22Rv1 (cell line): ENCODE results near the gene ACKR3.

Experiments
- H3K27ac ChIP-seq: fragments of 450-650 bp; 2 replicates; pipeline ENCODE4 v1.5.1; 2017
- ZFX ChIP-seq: fragments of 450-650 bp; IDR thresholded peaks from 2 replicates; pipeline ENCODE4 v1.6.1; 2017; ENCODE audit warnings: antibody characterized with exemption, borderline replicate concordance
- TF ChIP-seq, protein P1 (sequence below): fragments of 450-650 bp; IDR thresholded peaks from 2 replicates; pipeline ENCODE4 v1.5.1; 2017; ENCODE audit warnings: mild to moderate bottlenecking

The ACKR3 gene

DNA sequence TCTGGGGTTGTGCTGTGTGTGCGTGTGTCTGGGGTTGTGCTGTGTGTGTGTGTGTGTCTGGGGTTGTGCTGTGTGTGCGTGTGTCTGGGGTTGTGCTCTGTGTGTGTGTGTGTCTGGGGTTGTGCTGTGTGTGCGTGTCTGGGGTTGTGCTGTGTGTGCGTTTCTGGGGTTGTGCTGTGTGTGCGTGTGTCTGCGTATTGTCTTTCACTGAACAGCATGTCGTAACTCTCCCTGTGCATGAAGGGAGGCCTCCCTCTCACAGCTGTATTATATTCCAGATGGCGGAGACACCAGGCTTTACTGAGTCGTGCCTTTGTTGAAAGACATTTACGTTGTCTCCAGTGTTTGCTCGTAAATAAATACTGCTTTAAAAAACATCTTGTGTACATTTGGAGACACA, 5.9 kb downstream of the ACKR3 start:
- no peak overlapping the region for H3K27ac ChIP-seq
- TF ChIP-seq ZFX = no peak
- TF ChIP-seq, protein P1, sequence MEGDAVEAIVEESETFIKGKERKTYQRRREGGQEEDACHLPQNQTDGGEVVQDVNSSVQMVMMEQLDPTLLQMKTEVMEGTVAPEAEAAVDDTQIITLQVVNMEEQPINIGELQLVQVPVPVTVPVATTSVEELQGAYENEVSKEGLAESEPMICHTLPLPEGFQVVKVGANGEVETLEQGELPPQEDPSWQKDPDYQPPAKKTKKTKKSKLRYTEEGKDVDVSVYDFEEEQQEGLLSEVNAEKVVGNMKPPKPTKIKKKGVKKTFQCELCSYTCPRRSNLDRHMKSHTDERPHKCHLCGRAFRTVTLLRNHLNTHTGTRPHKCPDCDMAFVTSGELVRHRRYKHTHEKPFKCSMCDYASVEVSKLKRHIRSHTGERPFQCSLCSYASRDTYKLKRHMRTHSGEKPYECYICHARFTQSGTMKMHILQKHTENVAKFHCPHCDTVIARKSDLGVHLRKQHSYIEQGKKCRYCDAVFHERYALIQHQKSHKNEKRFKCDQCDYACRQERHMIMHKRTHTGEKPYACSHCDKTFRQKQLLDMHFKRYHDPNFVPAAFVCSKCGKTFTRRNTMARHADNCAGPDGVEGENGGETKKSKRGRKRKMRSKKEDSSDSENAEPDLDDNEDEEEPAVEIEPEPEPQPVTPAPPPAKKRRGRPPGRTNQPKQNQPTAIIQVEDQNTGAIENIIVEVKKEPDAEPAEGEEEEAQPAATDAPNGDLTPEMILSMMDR = no peak

- H3K27ac ChIP-seq = no peak overlapping the region
- TF ChIP-seq, protein P1 = no peak
- no peak for TF ChIP-seq ZFX
These were observed 6.5 kb downstream of the ACKR3 start for GRCh38 chr2:236576087-236576486.

DNA sequence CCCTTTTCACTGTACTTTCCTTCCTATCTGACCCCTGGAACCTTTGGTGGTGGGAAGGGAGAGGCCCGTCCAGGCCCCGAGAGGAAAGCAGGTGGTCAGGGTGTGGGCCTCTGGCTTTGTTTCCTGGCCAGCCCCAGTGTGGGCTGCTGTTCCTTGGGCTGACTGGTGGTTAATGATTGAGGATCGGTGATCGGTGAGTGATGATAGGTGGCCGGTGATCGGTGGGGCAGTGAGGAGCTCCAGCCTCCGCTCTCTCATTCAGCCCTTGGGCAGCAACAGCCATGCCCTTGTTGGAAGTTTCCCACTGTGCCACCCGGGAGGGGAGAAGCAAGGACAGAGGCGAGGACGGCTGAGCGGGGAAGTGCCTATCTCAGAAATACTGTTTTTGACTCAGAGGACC, 7.3 kb downstream of the ACKR3 start:
- TF ChIP-seq, protein P1 = no peak
- TF ChIP-seq ZFX = no peak
- no peak overlapping the region for H3K27ac ChIP-seq

DNA sequence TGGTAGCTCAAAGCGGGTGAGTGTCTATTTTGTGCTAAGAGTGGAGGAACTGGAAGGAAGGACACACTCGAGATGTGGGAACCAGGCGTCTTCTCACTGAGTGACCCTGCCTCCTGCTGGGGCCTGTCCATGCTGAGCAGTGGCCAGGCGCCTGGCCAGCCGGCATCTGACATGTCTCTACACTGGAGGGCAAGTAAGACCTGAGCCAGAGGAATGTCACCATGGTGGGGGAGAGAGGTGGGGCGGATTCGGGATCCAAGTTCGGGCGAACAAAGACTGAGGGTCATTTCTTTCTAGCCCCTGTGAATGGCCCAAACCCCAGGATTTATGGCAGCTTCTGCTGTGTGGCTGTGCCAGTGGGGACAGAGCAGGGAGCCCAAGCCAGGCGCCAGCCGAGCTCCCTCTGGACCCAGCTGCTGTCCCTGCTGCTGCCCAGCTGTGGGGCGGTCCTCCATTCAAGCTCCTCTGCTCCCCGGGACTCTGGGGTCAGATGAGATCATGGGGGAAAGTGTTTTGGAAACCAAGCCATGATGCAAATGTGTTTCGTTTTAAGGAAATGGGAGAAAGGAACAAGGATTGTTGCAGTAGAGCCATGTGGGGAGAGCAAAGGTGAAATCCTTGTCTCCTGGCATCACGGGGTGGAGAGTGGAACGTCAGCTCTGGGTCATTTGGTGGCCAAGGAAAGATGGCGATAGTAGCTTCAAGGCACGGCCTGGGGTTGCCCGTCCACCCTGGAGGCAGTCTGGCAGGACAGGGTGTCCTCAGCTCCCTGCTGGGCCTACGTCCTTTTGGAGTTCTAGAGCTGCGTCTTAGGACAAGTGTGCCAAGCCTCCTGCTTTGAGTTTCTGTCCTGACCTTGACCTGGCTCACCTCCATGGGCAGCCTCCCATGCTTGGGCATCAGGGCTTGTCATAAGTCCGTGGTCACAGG, 8.1 kb downstream of the ACKR3 start:
- H3K27ac ChIP-seq = no peak overlapping the region

DNA sequence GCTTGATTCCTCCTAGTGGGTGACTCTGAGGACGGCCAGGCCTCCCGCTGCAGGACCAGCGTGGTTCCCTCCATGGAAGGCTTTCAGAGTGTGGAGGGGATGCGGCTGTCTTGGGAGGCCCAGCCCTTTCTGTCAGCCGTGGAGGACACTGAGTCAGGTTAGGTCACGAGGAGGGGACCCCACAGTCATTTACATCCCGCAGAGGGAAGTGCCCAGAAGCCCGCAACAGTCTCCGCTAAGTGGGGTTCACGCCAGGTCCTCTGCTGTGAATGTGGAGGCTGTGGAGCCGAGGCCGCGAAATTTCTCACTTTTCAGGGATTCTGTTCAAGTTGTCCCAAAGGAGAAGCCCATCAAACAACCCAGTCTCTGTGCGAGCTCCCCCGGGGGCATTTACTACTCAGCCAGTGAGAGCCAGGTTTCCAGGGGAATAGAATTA, 8.8 kb downstream of the ACKR3 start:
- H3K27ac ChIP-seq = no peak overlapping the region

More for the DNA sequence above, 8.1 kb downstream of the ACKR3 start:
- TF ChIP-seq ZFX = no peak
- TF ChIP-seq, protein P1 = no peak

DNA sequence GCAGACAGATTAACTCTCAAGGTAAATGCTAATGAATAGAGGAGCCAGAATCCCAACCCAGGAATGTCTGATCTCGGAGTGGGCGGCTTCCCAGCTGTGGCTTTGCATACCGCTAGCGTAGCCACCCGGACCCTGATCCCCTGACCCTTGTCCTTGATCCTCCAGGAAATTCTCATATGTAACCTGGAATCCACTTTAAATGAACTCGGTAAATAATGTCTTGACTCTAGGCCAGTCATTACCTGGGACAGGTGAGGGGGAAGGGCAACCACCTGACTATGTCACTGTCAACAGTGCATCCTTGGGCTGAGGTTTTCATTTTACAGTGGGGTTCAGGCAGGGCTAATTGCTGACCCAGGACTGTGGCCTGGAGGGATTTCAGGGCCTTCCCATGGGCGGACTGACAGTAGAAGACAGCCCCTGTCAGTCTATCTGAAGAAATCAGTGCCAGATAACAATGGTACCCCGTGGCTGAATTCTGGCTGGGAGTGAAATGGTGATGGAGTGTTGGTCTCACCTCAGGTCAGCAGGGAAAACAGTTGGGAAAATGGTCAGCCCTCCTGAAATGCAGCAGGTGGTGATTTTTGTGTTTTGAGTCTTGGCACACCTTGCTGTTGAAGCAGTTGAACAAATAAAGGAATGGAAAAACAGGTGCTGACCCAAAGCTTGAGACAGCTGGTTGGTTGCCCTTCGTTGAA, 9.6 kb downstream of the ACKR3 start:
- TF ChIP-seq ZFX = no peak
- no peak overlapping the region for H3K27ac ChIP-seq

More for the DNA sequence above, 8.8 kb downstream of the ACKR3 start:
- TF ChIP-seq, protein P1 = no peak
- TF ChIP-seq ZFX = no peak

- no peak overlapping the region for H3K27ac ChIP-seq
- no peak for TF ChIP-seq ZFX
These were observed 10.2 kb downstream of the ACKR3 start for GRCh38 chr2:236579746-236580315.
